GM12872 (cell line): ENCODE results near the gene ITGB1BP1.

Source experiments
- TF ChIP-seq, protein P1 (sequence below): IDR thresholded peaks from 3 replicates; pipeline ENCODE4 v1.5.1; 2011; ENCODE audit warnings: low read depth, mild to moderate bottlenecking, low read length, moderate library complexity; ENCODE audit not compliant: insufficient read depth

ITGB1BP1 gene

DNA sequence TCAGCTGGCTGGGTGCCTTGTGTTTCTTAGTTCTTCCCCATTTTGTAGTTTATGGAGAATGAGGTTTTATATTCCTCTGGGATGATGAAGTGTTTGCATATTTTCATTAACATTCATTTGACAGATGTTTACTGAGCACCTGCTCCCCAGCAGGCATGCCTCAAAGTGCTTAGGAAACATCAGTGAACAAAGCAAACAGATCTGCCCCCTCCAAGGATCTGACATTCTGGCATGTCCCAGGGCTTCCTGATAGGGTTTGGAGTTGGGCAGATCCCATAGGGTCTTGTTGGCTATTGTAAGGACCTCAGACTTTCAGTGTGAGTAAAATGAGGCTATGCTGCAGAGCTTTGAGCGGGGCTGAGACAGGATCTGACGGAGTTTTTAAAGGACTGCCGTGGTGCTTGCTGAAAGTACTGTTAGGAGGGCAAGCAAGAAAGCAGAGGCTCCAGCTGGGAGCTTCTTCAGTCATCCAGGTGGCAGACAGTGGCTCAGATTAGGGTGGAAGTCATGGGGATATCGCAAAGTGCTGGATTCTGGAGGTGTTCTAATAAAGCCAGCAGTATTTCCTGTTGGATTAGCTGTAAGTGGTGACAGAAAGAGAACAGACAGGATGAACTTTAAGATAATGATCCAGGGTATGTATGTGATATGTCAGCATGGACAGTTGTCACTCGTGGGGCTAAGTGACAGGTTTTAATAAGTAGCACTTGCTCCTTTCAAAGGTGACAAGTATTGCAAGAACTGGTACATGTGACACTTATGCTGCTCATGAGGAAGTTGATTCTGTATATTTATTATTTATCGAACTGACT is 39.8 kb upstream of the ITGB1BP1 start:
- TF ChIP-seq, protein P1, sequence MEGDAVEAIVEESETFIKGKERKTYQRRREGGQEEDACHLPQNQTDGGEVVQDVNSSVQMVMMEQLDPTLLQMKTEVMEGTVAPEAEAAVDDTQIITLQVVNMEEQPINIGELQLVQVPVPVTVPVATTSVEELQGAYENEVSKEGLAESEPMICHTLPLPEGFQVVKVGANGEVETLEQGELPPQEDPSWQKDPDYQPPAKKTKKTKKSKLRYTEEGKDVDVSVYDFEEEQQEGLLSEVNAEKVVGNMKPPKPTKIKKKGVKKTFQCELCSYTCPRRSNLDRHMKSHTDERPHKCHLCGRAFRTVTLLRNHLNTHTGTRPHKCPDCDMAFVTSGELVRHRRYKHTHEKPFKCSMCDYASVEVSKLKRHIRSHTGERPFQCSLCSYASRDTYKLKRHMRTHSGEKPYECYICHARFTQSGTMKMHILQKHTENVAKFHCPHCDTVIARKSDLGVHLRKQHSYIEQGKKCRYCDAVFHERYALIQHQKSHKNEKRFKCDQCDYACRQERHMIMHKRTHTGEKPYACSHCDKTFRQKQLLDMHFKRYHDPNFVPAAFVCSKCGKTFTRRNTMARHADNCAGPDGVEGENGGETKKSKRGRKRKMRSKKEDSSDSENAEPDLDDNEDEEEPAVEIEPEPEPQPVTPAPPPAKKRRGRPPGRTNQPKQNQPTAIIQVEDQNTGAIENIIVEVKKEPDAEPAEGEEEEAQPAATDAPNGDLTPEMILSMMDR = no peak

DNA sequence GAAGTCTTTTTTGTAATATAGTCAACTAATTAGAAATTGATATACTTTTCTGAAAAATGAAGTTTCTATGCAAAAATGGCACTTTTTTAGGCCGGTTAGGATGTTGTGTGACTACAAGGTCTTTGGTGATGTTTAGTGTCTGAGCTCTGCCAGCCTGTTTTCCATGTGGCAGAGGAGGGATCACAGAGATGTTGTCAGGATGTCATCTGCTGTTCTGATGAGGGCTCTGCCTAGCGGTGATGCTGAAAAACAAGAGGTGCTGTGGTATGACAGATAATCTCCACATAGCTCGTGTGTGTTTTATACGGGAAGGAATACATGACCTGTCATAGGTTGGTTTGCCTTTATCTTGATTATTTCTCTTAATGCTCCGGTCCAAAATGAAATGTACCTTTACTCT is 39.0 kb upstream of the ITGB1BP1 start:
- TF ChIP-seq, protein P1 = no peak

DNA sequence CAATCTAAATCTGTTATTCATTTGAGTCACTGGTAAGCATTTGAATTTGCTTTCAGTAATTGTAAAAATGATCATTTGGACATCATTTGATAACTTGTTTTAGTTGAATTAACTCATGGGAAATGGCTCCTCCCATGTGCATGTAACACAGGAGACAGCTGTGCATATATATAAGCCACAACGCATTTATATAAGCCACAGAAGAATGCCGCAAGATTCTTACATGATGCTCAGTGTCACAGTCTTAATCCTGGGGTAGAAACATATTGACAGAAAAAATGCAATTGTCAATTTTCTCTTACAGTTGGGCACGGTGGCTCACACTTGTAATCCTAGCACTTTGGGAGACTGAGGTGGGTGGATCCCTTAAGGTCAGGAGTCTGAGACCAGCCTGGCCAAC is 37.8 kb upstream of the ITGB1BP1 start:
- TF ChIP-seq, protein P1 = no peak

DNA sequence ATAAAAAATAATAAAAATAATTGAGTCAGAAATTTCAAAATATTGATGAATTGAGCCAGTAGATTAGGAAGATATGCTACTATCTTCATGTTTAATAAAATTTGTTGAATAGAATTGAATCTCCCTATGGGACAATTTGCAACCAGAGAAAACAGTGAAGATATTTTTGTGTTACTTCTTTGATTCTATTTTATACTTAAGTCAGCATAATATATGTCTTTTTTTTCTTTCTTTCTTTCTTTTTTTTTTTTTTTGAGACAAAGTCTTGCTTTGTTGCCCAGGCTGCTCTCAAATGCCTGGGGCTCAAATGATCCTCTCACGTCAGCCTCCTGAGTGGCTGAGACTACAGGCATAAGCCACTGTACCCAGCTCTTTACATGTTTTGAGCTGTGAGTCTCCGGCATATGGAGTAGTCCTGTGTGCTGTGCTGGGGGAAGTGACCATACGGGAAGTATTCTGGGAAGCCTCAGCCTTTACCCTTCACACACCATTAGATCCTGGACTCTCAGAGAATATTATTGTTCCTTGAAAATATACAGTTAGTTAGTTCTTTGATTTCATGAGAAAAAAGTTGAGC is 37.2 kb upstream of the ITGB1BP1 start:
- TF ChIP-seq, protein P1 = no peak

DNA sequence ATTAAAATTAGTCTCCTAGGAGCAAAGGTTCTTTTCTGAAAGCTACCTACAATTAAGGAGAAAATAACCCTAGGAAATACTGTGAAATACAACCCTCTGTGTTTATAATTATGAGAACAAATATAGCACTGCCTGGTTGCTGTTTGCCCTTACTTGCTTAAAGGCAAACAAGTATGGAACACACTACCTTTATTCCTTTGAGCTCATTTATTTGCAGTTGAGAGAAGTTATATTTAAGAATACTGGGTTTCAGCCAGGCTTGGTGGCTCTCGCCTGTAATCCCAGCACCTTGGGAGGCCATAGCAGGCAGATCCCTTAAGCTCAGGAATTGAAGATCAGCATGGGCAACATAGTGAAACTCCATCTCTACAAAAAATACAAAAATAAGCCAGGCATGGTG is 27.9 kb upstream of the ITGB1BP1 start:
- TF ChIP-seq, protein P1 = no peak

DNA sequence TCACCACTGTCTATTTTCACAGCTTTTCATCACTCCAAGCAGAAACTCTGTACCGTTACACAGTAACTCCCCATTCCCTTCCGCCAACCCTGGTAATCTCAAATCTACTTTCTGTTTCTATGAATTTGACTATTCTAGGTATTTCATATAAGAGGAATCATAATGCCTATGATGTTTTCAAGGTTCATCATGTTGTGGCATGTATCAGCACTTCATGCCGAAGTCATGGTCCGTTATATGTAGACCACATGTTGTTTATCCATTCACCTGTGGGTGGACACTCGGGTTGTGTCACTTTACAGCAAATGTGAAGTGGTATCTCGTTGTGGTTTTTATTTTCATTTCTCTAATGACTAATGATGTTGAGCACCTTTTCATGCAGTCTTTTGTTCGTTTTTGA is 21.8 kb upstream of the ITGB1BP1 start:
- TF ChIP-seq, protein P1 = no peak

DNA sequence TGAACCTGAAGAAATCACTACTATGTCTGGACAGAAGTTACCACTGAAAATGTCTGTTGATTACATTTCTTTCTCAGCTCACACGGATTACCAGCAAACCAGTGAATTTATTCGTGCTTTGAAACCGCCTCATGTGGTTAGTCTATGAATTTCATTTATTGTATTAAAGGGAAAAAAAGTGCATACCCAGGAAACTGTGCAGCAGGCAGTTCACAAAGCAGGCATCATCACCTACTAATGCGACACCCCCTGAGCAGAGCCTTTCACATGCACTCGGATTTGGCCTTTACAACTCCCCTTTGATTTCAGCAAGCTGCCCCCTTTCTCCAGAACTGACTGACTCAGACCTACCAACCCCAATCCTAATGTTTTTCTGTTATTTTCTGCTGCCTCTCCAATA is 20.2 kb upstream of the ITGB1BP1 start:
- TF ChIP-seq, protein P1 = no peak
